ENCODE data around the gene SMCO4. TPM values are rescaled to one million over a fixed set of nuclear protein-coding genes. Genes with fewer than 3 reads are reported as not detected.

Gene SMCO4
- total RNA-seq, 1 experiment from 2014 or later: 23.0 TPM

GRCh38 chr11:93518081-93518480 is 25.1 kb downstream of the SMCO4 start:
- Histone ChIP-seq H3K4me1 (replicated peaks; ENCODE audit: insufficient read depth) (no peaks in the 10 kb centered on the region), H3F3A (ENCODE audit: insufficient read depth, low read depth) (no peaks in the 10 kb centered on the region; the same call in 1 of the 2 replicates), H3K79me2 (ENCODE audit: low read depth) (no peaks in the 10 kb centered on the region), H3K9me2 (ENCODE audit: insufficient read depth) (no peaks in the 10 kb centered on the region), H3K4me3 (no peak overlapping the region), H3K36me3 (ENCODE audit: low read depth) (no peaks in the 10 kb centered on the region), H4K20me1 (ENCODE audit: insufficient read depth) (no peaks in the 10 kb centered on the region), H3K9me3 (ENCODE audit: insufficient read depth, low read depth) (no peaks in the 10 kb centered on the region), H2AFZ (no peak overlapping the region), H3K27me3 (ENCODE audit: insufficient read depth, low read depth) (no peaks in the 10 kb centered on the region), H3K27ac (no peak overlapping the region), H3K4me2 (no peak overlapping the region)
- POLR2A ChIA-PET (ENCODE audit: unreplicated experiment): no interaction called here
- DNase-seq: no peak
- BruUV-seq (replicated peaks): no TSS peak
- no peak for TF ChIP-seq EZH2 (IDR thresholded peaks at IDR 0.05; ENCODE audit: low read depth)
- TF ChIP-seq, protein P1, sequence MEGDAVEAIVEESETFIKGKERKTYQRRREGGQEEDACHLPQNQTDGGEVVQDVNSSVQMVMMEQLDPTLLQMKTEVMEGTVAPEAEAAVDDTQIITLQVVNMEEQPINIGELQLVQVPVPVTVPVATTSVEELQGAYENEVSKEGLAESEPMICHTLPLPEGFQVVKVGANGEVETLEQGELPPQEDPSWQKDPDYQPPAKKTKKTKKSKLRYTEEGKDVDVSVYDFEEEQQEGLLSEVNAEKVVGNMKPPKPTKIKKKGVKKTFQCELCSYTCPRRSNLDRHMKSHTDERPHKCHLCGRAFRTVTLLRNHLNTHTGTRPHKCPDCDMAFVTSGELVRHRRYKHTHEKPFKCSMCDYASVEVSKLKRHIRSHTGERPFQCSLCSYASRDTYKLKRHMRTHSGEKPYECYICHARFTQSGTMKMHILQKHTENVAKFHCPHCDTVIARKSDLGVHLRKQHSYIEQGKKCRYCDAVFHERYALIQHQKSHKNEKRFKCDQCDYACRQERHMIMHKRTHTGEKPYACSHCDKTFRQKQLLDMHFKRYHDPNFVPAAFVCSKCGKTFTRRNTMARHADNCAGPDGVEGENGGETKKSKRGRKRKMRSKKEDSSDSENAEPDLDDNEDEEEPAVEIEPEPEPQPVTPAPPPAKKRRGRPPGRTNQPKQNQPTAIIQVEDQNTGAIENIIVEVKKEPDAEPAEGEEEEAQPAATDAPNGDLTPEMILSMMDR (conservative IDR thresholded peaks at IDR 0.05): no peak
- CTCF ChIA-PET: no interaction called here
- intact Hi-C loops (cut with micrococcal nuclease; ENCODE audit: unreplicated experiment): no loop called here

DNA sequence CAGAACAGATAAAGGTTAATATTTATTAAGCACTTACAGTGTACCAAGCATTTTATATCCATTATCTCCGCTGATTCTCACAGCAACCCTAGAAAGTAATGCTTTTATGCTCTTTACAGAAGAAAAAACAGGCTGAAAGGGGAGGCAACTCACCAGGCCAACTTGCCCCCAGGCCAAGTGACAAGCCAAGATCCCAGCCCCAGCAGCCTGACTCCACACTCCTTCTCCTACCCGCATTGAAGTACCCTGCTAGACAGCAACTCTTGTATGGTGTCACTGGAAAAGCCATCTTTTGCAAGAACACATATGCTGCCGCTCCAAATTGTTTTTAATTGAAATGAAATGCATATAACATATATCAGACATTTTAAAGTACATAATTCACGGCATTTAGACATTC is 25.6 kb downstream of the SMCO4 start:
- H3K9me2 ChIP-seq (ENCODE audit: insufficient read depth): no peaks in the 10 kb centered on the region
- BruUV-seq (replicated peaks): no TSS peak
- H3K27me3 ChIP-seq (ENCODE audit: insufficient read depth, low read depth): no peaks in the 10 kb centered on the region
- intact Hi-C loops (cut with micrococcal nuclease; ENCODE audit: unreplicated experiment): no loop called here
- no peaks in the 10 kb centered on the region; the same call in 1 of the 2 replicates for H3F3A ChIP-seq (ENCODE audit: insufficient read depth, low read depth)
- H3K36me3 ChIP-seq (ENCODE audit: low read depth): no peaks in the 10 kb centered on the region
- no peak overlapping the region for H2AFZ ChIP-seq
- no peak overlapping the region for H3K4me3 ChIP-seq
- H3K27ac ChIP-seq: no peak overlapping the region
- no peak overlapping the region for H3K4me2 ChIP-seq
- POLR2A ChIA-PET (ENCODE audit: unreplicated experiment): no interaction called here
- no peaks in the 10 kb centered on the region for H3K9me3 ChIP-seq (ENCODE audit: insufficient read depth, low read depth)
- CTCF ChIA-PET: no interaction called here
- TF ChIP-seq, protein P1 (conservative IDR thresholded peaks at IDR 0.05): no peak
- no peak for TF ChIP-seq EZH2 (IDR thresholded peaks at IDR 0.05; ENCODE audit: low read depth)
- no peaks in the 10 kb centered on the region for H3K4me1 ChIP-seq (replicated peaks; ENCODE audit: insufficient read depth)
- H4K20me1 ChIP-seq (ENCODE audit: insufficient read depth): no peaks in the 10 kb centered on the region
- DNase-seq: no peak
- no peaks in the 10 kb centered on the region for H3K79me2 ChIP-seq (ENCODE audit: low read depth)

DNA sequence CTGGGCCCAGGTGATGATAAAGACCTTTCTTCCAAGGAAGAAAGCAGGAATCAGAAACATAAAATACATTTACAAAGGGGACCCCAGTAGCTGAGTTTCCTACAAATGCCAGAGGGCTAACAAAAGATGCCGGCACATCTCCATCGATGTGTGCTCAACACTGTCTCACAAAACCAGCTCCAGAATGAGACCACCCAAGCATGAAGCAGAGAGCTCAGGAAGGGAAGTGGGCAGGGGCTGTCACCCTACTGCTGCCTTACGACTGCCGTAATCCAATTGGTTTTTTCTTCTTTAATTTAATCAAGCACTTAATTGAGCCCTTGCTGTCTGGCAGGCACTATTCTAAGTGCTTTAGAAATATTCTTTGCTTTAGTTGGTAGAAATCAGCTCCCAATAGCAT is 26.1 kb downstream of the SMCO4 start:
- DNase-seq: no peak
- H3K27ac ChIP-seq: no peak overlapping the region
- no peaks in the 10 kb centered on the region for H3K27me3 ChIP-seq (ENCODE audit: insufficient read depth, low read depth)
- no peak overlapping the region for H3K4me2 ChIP-seq
- no peaks in the 10 kb centered on the region for H3K9me3 ChIP-seq (ENCODE audit: insufficient read depth, low read depth)
- no peak overlapping the region for H2AFZ ChIP-seq
- H3K4me3 ChIP-seq: no peak overlapping the region
- ChIA-PET POLR2A (ENCODE audit: unreplicated experiment) (no interaction called here), CTCF (no interaction called here)
- no peaks in the 10 kb centered on the region for H3K9me2 ChIP-seq (ENCODE audit: insufficient read depth)
- TF ChIP-seq EZH2 (IDR thresholded peaks at IDR 0.05; ENCODE audit: low read depth): no peak
- TF ChIP-seq, protein P1 (conservative IDR thresholded peaks at IDR 0.05): no peak
- H3K79me2 ChIP-seq (ENCODE audit: low read depth): no peaks in the 10 kb centered on the region
- intact Hi-C loops (cut with micrococcal nuclease; ENCODE audit: unreplicated experiment): no loop called here
- H4K20me1 ChIP-seq (ENCODE audit: insufficient read depth): no peaks in the 10 kb centered on the region
- H3K36me3 ChIP-seq (ENCODE audit: low read depth): no peaks in the 10 kb centered on the region
- no TSS peak for BruUV-seq (replicated peaks)
- H3K4me1 ChIP-seq (replicated peaks; ENCODE audit: insufficient read depth): no peaks in the 10 kb centered on the region
- no peaks in the 10 kb centered on the region; the same call in 1 of the 2 replicates for H3F3A ChIP-seq (ENCODE audit: insufficient read depth, low read depth)
